GM12892 (cell line): ENCODE results near the gene AKT3.

Experiments used
- POLR2A ChIP-seq: IDR thresholded peaks from 2 replicates; pipeline ENCODE4 v1.6.1; 2011; ENCODE audit warnings: low read depth, low read length, control low read depth
- POLR2AphosphoS5 ChIP-seq: IDR thresholded peaks from 2 replicates; pipeline ENCODE4 v1.6.1; 2011; ENCODE audit warnings: low read depth, low read length, control low read depth
- TAF1 ChIP-seq: IDR thresholded peaks from 2 replicates; pipeline ENCODE4 v1.6.1; 2011; ENCODE audit warnings: low read depth, mild to moderate bottlenecking, control low read depth, low read length, borderline replicate concordance

GRCh38 chr1:243884603-243885002 is 34.6 kb upstream of the AKT3 start:
- no peak for TF ChIP-seq POLR2A
- TF ChIP-seq TAF1 = no peak
- TF ChIP-seq POLR2AphosphoS5 = no peak
